ENCODE results near the gene F11. TPM values are rescaled to one million over a fixed set of nuclear protein-coding genes. Genes with fewer than 3 reads are reported as not detected.

The F11 gene
- total RNA-seq, 1 donor from 2014 or later = not detected

- DNase-seq = no peak
- Mint-ChIP-seq H3K4me1 (ENCODE audit: low read depth, unreplicated experiment) (no peaks in the 10 kb centered on the region), H3K36me3 (ENCODE audit: unreplicated experiment) (no peaks in the 10 kb centered on the region), H3K4me3 (ENCODE audit: unreplicated experiment) (no peak overlapping the region), H3K27me3 (ENCODE audit: unreplicated experiment) (no peaks in the 10 kb centered on the region), H3K9me3 (ENCODE audit: unreplicated experiment) (no peaks in the 10 kb centered on the region), H3K27ac (ENCODE audit: unreplicated experiment) (no peak overlapping the region)
- TF ChIP-seq, protein P1, sequence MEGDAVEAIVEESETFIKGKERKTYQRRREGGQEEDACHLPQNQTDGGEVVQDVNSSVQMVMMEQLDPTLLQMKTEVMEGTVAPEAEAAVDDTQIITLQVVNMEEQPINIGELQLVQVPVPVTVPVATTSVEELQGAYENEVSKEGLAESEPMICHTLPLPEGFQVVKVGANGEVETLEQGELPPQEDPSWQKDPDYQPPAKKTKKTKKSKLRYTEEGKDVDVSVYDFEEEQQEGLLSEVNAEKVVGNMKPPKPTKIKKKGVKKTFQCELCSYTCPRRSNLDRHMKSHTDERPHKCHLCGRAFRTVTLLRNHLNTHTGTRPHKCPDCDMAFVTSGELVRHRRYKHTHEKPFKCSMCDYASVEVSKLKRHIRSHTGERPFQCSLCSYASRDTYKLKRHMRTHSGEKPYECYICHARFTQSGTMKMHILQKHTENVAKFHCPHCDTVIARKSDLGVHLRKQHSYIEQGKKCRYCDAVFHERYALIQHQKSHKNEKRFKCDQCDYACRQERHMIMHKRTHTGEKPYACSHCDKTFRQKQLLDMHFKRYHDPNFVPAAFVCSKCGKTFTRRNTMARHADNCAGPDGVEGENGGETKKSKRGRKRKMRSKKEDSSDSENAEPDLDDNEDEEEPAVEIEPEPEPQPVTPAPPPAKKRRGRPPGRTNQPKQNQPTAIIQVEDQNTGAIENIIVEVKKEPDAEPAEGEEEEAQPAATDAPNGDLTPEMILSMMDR (IDR thresholded peaks at IDR 0.05; ENCODE audit: partially characterized antibody, unreplicated experiment) = no peak
Observed at GRCh38 chr4:186283311-186283710, 17.3 kb downstream of the F11 start.

DNA sequence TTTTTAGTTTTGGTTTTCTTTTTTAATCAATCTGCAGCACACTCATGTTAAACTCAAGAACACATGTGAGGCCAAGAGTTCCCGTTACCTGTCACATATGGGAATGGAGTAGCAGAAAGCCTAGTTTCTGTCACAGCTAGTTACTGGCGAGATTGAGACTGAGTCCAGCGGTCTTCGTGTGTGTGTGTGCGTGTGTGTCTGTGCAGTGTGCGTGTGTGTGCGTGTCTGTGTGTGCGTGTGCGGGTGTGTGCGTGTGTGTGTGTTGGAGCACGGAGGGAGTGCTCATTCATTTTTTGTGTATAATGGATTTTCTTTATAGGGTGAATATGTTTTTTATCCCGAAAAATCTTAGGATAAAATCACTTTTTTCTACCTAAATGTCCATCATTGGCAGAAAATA is 19.2 kb downstream of the F11 start:
- Mint-ChIP-seq H3K27me3 (ENCODE audit: unreplicated experiment) (no peaks in the 10 kb centered on the region), H3K9me3 (ENCODE audit: unreplicated experiment) (no peaks in the 10 kb centered on the region), H3K4me1 (ENCODE audit: low read depth, unreplicated experiment) (no peaks in the 10 kb centered on the region), H3K36me3 (ENCODE audit: unreplicated experiment) (no peaks in the 10 kb centered on the region), H3K4me3 (ENCODE audit: unreplicated experiment) (no peak overlapping the region), H3K27ac (ENCODE audit: unreplicated experiment) (no peak overlapping the region)
- no peak for DNase-seq
- TF ChIP-seq, protein P1 (IDR thresholded peaks at IDR 0.05; ENCODE audit: partially characterized antibody, unreplicated experiment) = no peak

GRCh38 chr4:186286581-186286980 is 20.6 kb downstream of the F11 start:
- no peak for DNase-seq
- Mint-ChIP-seq H3K4me1 (ENCODE audit: low read depth, unreplicated experiment) (no peaks in the 10 kb centered on the region), H3K27me3 (ENCODE audit: unreplicated experiment) (no peaks in the 10 kb centered on the region), H3K4me3 (ENCODE audit: unreplicated experiment) (no peak overlapping the region), H3K27ac (ENCODE audit: unreplicated experiment) (no peak overlapping the region), H3K9me3 (ENCODE audit: unreplicated experiment) (no peaks in the 10 kb centered on the region), H3K36me3 (ENCODE audit: unreplicated experiment) (no peaks in the 10 kb centered on the region)
- TF ChIP-seq, protein P1 (IDR thresholded peaks at IDR 0.05; ENCODE audit: partially characterized antibody, unreplicated experiment) = no peak

DNA sequence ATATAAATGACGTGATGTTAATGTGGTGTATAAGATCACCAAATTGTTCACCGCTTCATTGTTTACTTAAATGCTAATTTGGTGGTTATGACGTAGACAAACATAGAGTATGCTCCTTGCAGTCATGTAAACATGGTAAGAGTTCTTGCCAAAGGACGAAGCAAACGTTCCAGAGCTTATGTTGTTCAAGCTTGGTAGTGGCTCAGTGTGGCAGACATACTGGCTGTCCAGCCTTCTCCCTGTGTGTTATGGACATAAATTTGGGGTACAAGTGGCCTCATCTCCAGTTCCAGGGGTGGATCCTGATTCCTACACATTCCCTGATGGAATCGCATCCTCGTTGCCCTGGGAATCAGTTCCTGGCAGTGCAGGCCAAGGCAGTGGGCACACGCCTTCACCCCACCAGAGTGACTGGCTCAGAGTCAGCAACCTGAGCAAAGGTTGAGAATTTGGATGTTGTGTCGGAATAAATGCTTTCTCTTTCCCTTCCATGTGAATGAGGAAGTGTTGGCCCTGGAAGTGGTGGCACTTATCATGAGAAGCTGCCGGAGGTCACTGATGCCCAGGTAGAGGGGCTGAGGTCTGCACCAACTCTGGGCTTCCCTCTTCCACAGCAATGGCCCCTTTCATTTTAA is 25.4 kb downstream of the F11 start:
- Mint-ChIP-seq H3K27ac (ENCODE audit: unreplicated experiment) (no peak overlapping the region), H3K9me3 (ENCODE audit: unreplicated experiment) (no peaks in the 10 kb centered on the region), H3K27me3 (ENCODE audit: unreplicated experiment) (no peaks in the 10 kb centered on the region), H3K4me1 (ENCODE audit: low read depth, unreplicated experiment) (no peaks in the 10 kb centered on the region), H3K4me3 (ENCODE audit: unreplicated experiment) (no peak overlapping the region), H3K36me3 (ENCODE audit: unreplicated experiment) (no peaks in the 10 kb centered on the region)
- TF ChIP-seq, protein P1 (IDR thresholded peaks at IDR 0.05; ENCODE audit: partially characterized antibody, unreplicated experiment) = no peak
- DNase-seq = no peak

DNA sequence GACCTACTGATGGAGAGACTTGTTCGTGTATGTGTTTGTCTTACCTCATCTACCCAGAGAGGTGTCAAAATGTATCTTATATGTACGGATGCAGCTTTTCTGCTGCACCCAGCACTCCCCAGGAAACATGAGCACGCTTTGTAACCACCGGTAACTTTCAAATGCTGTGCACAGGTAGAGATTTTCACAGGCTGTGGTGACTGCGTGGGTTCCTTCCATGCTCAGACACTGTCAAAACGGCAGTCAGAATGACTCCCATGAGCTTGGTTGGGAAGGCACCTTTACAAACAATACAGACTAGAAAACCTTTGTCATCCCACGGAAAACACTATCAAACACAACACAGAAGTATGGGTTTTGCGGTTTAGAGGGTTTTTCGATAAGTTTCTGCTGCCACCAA is 28.2 kb downstream of the F11 start:
- TF ChIP-seq, protein P1 (IDR thresholded peaks at IDR 0.05; ENCODE audit: partially characterized antibody, unreplicated experiment) = no peak
- no peaks in the 10 kb centered on the region for H3K36me3 Mint-ChIP-seq (ENCODE audit: unreplicated experiment)
- H3K27me3 Mint-ChIP-seq (ENCODE audit: unreplicated experiment) = peaks cover 3% of the 10 kb centered on the region
- no peak overlapping the region for H3K4me3 Mint-ChIP-seq (ENCODE audit: unreplicated experiment)
- no peak for DNase-seq
- peaks cover 3% of the 10 kb centered on the region for H3K4me1 Mint-ChIP-seq (ENCODE audit: low read depth, unreplicated experiment)
- peaks cover 2% of the 10 kb centered on the region for H3K9me3 Mint-ChIP-seq (ENCODE audit: unreplicated experiment)
- no peak overlapping the region for H3K27ac Mint-ChIP-seq (ENCODE audit: unreplicated experiment)

Measured in glutamatergic neuron (in vitro differentiated cells).